Measurements from ENCODE around the gene MYO18B. TPM values are rescaled to one million over a fixed set of nuclear protein-coding genes. Genes with fewer than 3 reads are reported as not detected.

Gene MYO18B
- total RNA-seq, 2 experiments from 2014 or later, result 1.6 to 1.8 TPM

GRCh38 chr22:26068571-26068970 lies 326.6 kb downstream of the MYO18B start:
- H3K4me1 Mint-ChIP-seq (ENCODE audit: low read depth), result no peaks in the 10 kb centered on the region
- POLR2A ChIA-PET, result no interaction called here
- TF ChIP-seq, protein P1, sequence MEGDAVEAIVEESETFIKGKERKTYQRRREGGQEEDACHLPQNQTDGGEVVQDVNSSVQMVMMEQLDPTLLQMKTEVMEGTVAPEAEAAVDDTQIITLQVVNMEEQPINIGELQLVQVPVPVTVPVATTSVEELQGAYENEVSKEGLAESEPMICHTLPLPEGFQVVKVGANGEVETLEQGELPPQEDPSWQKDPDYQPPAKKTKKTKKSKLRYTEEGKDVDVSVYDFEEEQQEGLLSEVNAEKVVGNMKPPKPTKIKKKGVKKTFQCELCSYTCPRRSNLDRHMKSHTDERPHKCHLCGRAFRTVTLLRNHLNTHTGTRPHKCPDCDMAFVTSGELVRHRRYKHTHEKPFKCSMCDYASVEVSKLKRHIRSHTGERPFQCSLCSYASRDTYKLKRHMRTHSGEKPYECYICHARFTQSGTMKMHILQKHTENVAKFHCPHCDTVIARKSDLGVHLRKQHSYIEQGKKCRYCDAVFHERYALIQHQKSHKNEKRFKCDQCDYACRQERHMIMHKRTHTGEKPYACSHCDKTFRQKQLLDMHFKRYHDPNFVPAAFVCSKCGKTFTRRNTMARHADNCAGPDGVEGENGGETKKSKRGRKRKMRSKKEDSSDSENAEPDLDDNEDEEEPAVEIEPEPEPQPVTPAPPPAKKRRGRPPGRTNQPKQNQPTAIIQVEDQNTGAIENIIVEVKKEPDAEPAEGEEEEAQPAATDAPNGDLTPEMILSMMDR (IDR thresholded peaks at IDR 0.05), result no peak

GRCh38 chr22:26072621-26073020 lies 330.6 kb downstream of the MYO18B start:
- TF ChIP-seq, protein P1 (IDR thresholded peaks at IDR 0.05), result no peak
- H3K36me3 Mint-ChIP-seq (ENCODE audit: low read depth), result no peaks in the 10 kb centered on the region
- H3K9me3 Mint-ChIP-seq, result no peaks in the 10 kb centered on the region
- no peak overlapping the region for H3K27ac Mint-ChIP-seq
- DNase-seq (no peak), ATAC-seq (no peak)
- ChIA-PET POLR2A (no interaction called here), CTCF (no interaction called here)
- H3K27me3 Mint-ChIP-seq, result peaks cover 6% of the 10 kb centered on the region
- no peaks in the 10 kb centered on the region for H3K4me1 Mint-ChIP-seq (ENCODE audit: low read depth)
- intact Hi-C loops (cut with micrococcal nuclease), result no loop called here
- no peak overlapping the region for H3K4me3 Mint-ChIP-seq

More at GRCh38 chr22:26068571-26068970, 326.6 kb downstream of the MYO18B start:
- Mint-ChIP-seq H3K9me3 (no peaks in the 10 kb centered on the region), H3K36me3 (ENCODE audit: low read depth) (no peaks in the 10 kb centered on the region), H3K4me3 (no peak overlapping the region), H3K27me3 (peaks cover 7% of the 10 kb centered on the region), H3K27ac (no peak overlapping the region)
- no peak for DNase-seq
- CTCF ChIA-PET, result no interaction called here
- intact Hi-C loops (cut with micrococcal nuclease), result no loop called here
- ATAC-seq, result no peak

DNA sequence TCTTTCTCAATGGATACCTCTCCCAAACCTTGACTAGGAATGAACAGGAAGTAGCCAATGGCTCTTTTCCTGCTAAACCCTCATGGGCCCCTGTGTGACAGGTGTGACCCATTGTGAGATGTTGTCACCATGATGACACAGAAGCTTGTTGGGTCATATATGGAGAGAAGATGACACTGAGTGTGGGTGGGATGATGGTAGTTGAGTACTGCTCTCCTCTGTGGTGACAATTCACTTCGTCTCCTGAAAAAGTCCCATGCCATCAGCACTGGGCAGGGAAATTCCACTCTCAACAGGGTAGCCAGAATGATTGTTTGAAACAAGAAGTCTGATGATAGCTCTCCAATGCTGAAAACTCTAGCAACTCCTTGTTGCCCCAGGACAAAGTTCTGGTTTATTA lies 333.3 kb downstream of the MYO18B start:
- intact Hi-C loops (cut with micrococcal nuclease), result no loop called here
- Mint-ChIP-seq H3K36me3 (ENCODE audit: low read depth) (no peaks in the 10 kb centered on the region), H3K4me3 (no peak overlapping the region), H3K27me3 (peaks cover 3% of the 10 kb centered on the region), H3K4me1 (ENCODE audit: low read depth) (no peaks in the 10 kb centered on the region), H3K9me3 (no peaks in the 10 kb centered on the region), H3K27ac (no peak overlapping the region)
- DNase-seq, result no peak
- ChIA-PET POLR2A (no interaction called here), CTCF (no interaction called here)
- ATAC-seq, result no peak
- TF ChIP-seq, protein P1 (IDR thresholded peaks at IDR 0.05), result no peak

DNA sequence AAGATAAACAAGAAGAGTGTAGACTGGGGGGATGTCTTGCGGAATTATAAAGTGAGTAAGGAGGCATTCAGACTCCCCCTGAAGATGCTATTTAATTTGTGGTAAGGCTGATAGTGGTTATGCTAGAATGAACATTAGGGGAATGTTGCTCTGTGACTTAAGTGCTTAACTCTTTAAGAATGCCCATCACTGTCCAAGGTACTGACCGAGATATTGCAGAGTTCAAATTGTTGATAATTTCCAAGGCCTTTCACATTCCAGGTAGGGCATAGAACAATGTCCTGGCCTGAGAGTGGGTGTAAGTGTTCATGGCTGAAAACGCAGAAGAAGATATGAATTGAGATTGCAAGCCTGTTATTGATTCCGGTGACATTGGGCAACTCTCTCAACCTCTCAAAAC lies 337.0 kb downstream of the MYO18B start:
- CTCF ChIA-PET, result no interaction called here
- ATAC-seq (no peak), DNase-seq (no peak)
- Mint-ChIP-seq H3K4me3 (no peak overlapping the region), H3K36me3 (ENCODE audit: low read depth) (no peaks in the 10 kb centered on the region), H3K9me3 (peaks cover 1% of the 10 kb centered on the region), H3K27ac (no peak overlapping the region), H3K27me3 (no peaks in the 10 kb centered on the region), H3K4me1 (ENCODE audit: low read depth) (no peaks in the 10 kb centered on the region)
- TF ChIP-seq, protein P1 (IDR thresholded peaks at IDR 0.05), result no peak
- intact Hi-C loops (cut with micrococcal nuclease), result no loop called here
- POLR2A ChIA-PET, result no interaction called here

Other genes with a start within 250 kb of the MYO18B start
- 10 to 100 TPM; 26.3 to 26.7 TPM for gene GRK3, start 177.5 kb upstream of the MYO18B start, total RNA-seq